Left hindlimb (tissue), 1 donor: Measurements from ENCODE around the gene CNOT2.

Source experiments
- DNase-seq: peaks from one replicate; pipeline ENCODE4 v3.0.0-alpha.2; 2018

The CNOT2 gene, protein sequence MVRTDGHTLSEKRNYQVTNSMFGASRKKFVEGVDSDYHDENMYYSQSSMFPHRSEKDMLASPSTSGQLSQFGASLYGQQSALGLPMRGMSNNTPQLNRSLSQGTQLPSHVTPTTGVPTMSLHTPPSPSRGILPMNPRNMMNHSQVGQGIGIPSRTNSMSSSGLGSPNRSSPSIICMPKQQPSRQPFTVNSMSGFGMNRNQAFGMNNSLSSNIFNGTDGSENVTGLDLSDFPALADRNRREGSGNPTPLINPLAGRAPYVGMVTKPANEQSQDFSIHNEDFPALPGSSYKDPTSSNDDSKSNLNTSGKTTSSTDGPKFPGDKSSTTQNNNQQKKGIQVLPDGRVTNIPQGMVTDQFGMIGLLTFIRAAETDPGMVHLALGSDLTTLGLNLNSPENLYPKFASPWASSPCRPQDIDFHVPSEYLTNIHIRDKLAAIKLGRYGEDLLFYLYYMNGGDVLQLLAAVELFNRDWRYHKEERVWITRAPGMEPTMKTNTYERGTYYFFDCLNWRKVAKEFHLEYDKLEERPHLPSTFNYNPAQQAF

DNA sequence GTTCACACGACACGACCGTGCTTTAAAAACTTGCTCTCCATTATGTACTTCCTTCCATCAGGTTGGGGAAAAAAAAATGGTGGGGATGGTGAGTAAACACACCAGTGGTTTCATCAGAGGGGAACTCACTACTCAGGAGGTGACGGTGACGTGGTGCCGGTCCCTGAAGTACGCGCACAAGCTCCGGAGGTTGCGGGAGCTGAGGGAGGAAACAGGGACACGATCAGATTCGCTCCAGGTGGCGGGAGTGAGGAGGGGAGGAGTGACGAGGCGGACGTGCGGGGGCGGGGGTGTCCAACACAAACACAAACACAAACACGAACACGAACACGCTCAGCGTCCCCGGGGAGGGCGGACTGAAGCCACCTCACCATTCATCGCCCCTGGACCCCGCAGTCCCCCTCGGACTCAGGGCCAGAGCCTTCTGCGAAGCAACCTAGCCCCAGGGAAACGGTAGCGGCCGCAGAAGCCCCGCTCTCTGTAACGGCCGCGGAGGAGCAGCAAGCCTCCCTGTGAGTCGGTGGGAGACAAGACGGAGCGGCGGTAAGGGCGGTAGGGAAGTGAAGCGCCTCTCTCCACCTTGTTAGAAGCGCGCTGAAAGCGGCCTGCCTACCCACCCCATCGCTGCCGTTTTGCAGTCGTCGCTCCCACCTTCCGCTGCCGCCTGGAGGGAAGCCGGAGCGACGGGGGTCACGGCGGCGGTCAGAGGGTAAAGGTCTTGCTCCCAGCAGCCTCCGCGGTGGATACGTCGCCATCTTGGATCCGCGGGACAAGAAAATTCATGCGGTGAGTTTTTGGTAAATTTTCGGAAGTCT, at the start of gene CNOT2:
Gene CNOT2 (plus strand): TSS at position 739 of the 815 bp plus-strand sequence. CDS start 34,794 bp downstream, outside the sequence.
- DNase-seq, result peak; percentile 94

DNA sequence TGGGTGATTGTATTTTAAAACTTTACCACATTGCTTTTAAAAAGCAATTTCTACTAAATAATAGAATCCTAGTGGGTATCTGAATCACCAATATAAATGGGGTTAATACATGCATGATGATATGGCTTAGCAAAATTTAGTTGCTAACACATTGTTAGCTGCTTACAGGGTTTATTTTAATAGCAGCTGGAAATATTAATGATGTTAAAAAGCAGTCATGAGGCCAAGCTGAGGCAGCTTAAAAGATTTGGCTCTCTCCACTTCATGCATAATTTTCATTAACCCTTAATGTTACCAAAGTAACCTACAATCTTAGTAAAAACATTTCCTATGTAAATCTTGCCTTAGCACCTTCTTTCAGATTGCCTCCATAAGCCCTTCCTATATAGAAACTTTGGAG, 49.2 kb upstream of the CNOT2 start:
- no peak for DNase-seq

DNA sequence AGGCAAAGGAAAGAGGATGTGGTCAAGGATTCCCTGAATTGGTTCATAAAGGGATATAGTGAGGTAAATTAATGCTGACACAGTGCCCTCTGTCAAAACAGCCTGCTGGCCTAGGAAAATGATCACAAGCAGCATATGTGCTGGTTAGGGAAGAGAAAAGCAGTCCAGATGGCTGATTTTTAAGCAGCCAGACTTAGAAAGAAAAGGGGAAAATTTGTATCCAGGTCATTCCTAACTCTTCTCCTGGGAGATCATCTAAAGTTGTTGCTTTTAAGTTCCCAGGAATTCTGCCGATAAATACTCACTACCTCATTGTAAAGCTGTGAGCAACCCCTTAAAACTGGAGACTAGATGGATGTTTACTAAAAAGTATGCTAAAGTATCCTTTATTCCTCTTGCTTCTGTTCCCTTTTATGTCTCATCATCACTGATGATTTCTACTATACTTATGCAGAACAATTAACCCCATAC, 46.4 kb upstream of the CNOT2 start:
- DNase-seq, result no peak

DNA sequence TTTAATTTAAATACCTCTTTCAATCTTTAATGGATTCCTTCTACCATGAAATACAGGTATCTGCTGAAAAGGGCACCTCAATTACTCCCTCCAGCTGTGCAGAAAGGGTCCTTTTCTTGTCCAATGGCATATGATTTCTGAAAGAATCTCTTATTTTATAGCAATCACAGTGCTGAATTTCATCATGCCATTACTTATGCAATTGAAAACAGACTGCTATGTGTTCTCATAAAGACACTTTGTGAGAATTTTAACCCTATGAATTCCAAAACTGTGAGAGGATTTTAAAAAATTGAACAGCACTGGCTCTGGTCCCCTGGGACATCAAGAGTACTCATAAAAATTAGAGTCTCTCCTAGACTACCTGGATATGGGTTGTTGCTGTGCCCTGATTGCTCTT, 45.9 kb upstream of the CNOT2 start:
- DNase-seq, result no peak

DNA sequence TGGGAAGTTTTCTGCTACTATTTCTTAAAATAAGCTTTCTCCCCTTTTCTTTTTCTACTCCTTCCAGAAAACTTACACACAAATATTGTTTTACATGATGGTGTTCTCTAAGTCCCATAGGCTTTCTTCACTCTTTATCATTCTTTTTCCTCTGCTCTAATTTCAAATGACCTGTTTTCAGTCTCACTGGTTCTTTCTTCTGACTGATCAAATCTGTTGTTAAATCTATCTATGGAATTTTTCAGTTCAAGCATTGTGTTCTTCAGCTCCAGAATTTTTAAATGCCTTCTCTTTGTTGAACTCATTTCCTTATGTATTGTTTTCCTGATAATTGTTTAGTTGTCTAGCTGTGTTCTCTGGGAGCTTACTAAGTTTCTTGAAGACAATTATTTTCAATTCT, 29.5 kb upstream of the CNOT2 start:
- DNase-seq, result no peak

DNA sequence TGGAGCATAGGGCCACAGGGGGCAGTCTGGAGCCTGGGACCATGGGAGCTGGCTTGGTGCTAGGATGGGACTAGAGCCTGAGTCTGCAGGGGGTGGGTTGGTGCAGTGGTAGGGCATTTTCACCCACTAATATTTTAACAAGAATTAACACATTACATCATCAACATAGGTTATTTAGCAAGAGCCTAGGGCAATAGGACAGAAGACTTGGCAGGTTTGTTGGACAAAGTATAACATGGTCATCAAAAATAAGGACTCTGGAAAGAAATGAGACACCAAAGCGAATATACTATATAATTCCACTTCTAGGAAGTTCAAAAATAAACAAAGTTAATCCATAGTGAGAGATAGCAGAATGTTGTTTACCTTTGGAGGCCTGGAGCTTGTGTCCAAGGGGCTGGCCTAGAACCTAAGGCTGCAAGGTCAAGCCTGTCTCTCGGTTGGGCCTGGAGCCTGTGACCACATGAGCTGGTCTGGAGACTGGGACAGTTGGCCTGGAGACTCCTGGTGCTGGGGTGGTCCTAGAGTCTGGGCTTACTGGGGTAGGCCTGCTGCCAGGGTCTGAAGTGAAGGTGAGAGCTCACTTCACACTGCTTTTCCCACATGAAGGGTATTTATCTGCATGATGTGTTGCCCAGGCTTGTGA, 28.1 kb upstream of the CNOT2 start:
- DNase-seq, result no peak

DNA sequence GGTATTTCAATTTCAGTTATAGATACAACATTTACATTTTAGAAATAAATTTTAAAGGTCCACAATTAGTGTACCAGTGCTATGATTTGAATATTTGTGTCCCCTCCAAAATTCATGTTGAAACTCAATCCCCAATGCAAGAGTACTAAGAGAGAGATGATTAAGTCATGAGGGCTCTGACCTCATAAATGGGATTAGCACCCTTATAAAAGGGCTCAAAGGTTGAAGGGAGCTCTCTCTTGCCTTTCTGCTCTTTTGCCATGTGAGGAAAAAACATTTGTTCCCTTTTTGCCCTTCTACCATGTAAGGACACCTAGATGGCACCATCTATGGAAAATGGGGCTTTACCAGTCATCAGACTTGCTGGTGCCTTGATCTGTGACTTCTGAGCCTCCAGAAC, 25.8 kb upstream of the CNOT2 start:
- no peak for DNase-seq

DNA sequence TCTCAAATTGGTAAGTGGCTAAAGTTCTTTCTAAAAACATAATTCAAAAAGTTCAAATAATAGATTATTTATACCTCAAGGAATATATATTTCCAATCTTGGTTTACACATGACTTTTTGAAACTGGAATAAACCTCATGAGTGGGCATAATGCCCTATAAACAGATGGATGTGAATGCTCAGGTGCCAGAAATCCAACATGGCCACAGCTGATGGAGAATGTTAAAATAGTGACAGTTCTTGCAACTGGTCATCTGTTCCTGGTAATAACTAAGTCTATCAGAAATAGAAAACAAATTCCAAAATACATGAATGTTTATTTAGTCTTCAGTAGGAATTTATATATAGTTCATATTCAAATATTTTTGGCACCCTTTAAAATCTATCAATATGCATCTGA, 21.6 kb upstream of the CNOT2 start:
- no peak for DNase-seq

DNA sequence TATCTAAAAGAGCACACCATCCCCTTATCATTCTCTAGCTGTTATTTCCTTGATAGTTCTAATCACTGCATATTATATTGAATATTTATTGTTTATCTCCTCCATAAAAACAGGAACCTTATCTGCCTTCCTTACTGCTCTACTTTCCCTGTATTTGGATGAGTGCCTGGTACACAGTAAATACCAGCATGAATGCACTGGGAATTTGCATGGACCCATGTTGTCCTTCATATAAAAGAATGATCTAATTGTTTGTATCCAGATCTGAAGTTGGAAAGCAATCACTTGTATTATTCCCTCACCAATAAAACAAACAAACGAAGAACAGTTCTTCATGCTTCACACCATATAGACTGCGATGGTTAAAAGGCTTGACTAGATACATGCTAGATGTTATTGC, 15.3 kb upstream of the CNOT2 start:
- no peak for DNase-seq

DNA sequence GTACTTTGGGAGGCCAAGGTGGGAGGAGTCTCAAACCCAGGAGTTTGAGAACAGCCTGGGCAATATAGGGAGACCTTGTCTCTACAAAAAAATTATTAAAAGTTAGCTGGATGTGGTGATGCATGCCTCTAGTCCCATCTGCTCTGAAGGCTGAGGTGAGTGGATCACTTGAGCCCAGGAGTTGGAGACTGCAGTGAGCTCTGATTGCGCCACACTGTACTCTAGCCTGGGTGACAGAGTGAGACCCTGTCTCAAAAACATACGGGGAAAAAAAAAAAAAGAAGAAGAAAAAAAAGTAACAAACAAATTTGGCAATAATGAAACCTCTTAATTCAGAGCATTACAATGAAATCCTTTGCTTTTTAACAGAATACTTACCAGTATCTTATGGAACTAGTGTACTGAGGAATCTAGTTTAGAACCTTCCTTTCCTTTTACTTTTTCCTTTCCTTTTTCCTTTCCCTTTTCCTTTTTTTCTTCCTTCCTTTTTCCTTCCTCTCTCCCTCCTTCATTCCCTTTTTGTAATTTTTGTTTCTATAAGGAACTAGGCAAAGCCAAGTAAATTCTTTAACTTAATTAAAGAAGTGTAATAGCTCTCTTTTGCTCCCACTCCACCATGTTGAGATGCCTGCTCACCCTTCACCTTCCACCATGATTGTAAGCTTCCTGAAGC, 12.2 kb upstream of the CNOT2 start:
- no peak for DNase-seq

DNA sequence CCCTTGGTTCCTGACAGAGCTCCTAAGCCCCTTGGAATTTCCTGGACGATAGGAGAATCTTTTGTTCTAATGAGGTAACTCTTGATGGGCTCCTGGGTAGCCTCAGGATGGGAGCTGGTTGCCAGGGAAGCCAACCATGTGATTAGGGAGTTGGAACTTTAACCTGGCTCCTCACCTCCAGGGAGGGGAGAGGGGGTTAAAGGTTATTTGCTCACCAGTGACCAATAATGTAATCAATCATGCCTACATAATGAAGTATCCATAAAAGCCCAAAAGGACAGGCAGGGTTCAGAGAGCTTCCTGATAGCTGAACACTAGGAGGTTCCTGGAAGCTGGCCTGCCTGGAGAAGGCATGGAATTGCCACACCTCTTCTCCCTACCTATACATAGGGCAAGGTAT, 6.2 kb upstream of the CNOT2 start:
- DNase-seq, result no peak

DNA sequence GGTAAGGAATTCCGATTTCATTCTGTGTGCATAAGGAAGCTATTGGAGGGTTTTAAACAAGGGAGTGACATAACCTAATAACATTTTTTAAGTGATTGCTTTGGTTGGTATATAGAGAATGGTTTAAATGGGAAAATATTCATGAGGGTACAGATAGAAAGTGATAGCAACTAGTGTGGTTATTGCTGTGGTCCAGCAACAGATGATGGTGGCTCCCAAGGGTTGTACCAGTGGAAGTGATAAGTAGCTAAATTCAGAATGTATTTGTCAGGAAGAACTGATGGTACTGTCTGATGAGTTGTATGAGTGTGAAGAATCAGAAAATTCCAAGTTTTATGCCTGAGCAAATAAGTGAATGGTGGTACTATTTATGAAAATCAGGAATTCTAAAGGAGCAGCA, 2.6 kb upstream of the CNOT2 start:
- DNase-seq, result no peak

DNA sequence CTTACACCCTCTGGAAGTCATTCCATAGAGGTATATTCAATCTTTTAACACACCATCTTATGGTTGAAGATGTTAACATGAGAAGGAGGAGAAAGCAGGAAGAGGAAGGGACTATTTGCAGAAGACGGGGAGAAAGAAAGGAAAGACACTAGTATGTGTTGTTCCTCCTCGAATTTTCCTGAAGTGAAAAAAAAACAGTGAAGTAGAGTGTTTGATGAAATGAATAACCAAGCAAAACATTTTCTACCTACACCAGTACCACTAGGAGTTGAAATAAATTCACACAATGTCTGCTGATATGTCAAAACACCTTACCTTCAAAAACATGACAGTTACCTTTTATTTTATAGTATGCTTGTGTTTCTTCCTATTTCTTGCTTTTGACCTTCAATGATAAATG, 1.4 kb upstream of the CNOT2 start:
- DNase-seq, result no peak

DNA sequence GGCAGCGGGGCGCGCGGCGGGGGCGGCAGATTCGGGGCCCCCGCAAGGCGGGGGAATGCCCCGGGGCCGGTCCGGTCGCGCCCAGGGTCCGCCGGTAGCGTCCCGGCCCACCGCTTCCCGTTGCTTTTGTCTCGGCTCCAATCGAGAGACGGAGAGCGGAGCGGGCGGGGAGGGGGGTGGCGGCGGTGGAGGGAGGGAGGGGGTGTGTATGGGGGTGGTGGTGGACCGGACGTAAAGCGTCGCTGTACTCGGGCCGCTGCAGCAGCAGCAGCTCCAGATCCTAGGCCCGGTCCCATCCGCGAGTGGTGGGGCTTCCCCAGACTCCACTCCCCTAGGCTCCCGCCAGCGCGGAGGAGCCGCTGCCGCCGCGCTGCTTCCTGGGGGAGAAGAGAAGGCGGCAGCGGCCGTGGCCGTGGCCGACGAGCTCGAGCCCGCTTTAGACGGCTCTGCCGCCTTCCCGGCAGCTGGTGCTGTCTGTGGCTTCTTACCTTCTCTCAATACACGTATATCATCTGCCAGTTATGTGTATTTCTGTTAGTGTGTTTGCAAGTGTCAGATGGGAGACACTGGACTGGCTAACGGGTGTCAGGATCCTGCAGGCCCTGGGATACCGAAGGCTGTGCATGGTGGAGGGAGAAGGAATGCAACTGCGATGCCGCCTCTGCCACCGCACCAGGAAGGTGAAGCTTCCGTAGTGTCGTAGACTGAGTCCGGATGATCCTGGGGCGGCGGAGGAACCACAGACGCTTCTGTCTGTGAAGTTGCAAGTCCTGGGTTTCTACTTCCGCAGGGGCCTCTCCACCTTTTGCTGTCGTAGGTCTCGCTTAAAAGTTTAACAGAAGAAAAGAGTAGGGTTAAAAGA, 508 bp downstream of the CNOT2 start:
- peak; percentile 88 for DNase-seq

DNA sequence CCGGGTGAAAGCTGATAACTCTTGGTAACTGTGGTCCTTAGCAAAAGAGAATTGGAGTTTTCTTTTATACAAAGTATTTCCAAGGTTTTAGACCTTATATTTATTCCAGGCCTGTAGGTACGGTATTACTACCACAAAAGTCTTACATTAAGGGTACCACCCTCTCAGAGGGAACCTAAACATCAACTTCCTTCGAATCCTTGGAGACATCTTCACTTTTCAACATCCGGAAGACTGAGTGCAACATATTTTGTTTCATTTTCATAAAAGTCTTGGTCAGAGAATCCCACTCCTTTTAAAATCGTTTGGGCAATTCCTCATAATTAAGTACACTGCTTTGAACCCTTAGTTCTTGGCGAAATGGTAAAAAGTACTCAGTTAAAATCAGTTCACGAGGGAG, 1.2 kb downstream of the CNOT2 start:
- no peak for DNase-seq

DNA sequence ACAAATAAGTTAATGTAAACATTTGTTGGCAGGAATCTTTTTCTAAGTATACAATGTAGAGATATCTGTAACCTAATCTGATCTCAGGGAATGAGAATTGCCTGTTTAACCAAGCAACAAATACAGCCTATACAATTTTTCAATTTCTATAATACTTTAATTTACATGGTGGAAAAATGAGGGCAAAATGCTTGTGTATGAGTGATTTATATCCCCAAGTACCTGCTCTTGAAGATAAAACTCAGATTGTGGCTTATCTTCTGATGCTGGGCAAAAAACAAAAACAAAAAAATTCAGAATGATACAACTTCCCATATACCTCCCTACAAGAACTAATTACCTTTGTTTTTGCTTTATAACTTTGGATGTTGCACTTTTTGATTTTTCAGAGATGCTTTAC, 2.2 kb downstream of the CNOT2 start:
- DNase-seq, result no peak

DNA sequence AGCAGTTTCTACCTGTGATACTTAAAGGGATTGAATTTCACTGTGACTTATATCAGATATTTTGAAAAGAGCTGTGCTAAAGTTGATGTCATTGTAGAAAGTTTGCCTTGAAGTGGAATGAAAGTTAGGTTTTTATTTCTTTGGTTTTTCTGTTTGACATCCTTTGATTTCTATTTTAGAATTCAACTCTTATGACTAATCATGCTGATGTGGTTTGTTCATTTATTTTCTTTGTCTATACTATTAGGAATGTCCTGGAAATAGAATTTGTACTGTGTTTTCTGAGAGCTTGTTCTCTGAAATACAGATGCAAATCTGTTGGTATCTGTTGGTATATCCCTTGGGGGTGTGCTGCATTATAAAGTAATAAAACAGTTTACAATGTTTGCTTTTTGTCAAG, 3.3 kb downstream of the CNOT2 start:
- DNase-seq, result no peak

DNA sequence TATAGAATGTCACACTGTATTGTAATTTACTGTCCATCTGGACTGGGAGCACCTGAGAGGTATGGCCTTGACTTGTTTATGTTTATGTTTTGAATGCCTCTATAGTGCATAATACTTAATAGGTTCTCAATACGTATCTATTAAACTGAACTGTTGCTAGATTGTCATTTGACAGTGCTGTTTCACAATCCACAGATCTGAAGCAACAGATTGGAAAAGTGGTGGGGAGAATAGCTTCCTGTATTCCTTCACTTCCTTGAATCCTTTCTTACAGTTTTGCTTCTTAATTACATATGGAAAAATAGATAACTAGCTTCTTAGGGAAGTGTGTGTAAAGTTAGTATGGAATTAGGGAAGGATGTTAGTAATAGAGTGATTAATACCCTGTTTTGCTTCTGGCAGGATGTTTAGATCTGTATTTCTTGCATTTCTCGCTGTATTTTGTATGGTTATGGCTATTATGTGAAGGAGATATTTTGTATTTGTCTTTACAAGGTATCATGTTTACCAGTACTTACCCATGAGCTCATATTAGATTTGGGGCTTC, 4.5 kb downstream of the CNOT2 start:
- no peak for DNase-seq

DNA sequence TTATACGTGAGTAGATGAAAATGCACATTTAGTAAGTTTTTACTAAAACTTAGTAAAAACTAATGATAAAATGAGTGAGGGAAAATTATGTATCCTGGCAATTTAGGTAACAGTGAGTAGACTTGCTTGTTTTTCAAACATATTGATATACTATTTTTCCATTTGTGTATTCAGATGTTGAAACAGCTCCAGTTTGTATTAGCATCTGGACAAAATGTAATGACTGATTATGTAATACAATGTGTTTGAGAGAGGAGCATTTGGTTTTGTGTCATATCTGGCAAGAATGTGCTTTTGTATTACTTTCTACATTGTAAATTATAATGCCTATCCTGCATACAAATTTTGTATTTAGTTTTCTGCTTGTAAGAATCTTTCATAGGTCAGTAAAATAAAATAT, 5.6 kb downstream of the CNOT2 start:
- DNase-seq, result no peak

DNA sequence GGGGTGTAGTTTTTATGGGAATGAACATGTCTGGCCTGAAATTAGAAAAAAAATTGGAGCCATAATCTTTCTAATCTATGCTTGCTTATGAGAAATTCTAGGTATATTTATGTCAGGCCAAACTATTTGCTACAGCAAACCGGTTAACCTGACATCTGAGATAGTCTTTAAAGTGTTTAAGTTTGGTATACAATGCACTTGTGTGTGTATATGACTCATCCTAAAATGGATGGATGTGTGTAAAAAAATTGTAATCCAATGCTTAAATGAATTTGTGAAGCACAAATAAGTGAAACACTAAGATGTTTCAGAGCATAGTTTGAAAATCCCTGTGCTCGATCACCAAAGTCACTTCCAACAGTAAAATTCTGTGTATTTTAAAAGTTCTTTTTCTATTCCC, 6.7 kb downstream of the CNOT2 start:
- no peak for DNase-seq

DNA sequence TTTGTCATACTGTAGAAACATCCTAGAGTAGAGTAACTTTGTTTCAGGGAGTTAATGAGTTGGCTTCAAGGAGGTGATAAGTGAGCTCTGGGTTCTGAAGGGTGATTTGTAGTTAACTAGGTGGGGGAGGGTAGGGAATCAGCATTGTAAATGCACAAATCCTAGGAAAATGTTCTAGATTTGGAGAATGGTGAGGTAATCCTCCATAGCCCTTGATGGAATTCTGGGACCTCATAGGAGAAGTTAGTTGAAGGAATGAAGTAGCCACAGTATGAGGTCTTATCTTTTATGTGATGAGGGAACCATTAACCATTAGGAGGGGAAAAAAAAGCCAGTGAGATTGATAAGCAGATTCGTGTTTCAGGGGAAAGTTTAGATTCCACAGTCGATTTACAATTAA, 8.0 kb downstream of the CNOT2 start:
- no peak for DNase-seq

DNA sequence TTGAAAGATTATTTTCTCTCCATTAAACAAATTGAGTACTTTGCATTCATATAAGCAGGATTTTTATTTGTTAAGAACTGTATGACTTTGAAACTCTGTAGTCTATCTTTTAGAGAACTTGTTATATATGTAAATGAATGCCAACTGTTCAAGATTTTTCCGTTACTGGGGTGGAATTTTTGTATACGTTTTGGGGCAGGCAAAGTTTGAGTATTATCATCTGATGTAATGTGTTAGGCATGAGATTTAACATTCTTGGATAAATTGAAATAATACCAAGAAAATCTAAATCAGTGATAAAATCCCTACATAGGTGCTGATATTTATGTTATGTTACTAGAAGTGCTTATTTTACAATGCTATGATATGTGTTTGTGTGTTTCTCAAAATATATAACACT, 8.4 kb downstream of the CNOT2 start:
- DNase-seq, result no peak
